GM06990 (cell line): ENCODE measurements around the gene TENT4B.

ENCODE experiments used
- DNase-seq: peaks from one replicate; pipeline ENCODE4 v3.0.0-alpha.2; 2011; ENCODE audit not compliant: insufficient read length; ENCODE audit errors: extremely low read depth
- H3K27me3 ChIP-seq: replicated peaks from 2 replicates; pipeline ENCODE4 v1.6.0; 2011; ENCODE audit warnings: low read length; ENCODE audit not compliant: control insufficient read depth, insufficient read depth
- H3K36me3 ChIP-seq: 2 replicates; pipeline ENCODE4 v1.5.1; 2011; ENCODE audit warnings: low read length; ENCODE audit not compliant: control insufficient read depth, insufficient read depth
- H3K4me3 ChIP-seq: replicated peaks from 2 replicates; pipeline ENCODE4 v1.5.1; 2011; ENCODE audit warnings: low read depth, mild to moderate bottlenecking, control low read depth, low read length
- TF ChIP-seq, protein P1 (sequence below): IDR thresholded peaks from 2 replicates; pipeline ENCODE4 v1.5.1; 2011; ENCODE audit warnings: low read length, control low read depth, mild to moderate bottlenecking, inconsistent platforms; ENCODE audit not compliant: insufficient read depth, poor library complexity, severe bottlenecking

The TENT4B gene

GRCh38 chr16:50278251-50278650 is 125.1 kb downstream of the TENT4B start:
- Histone ChIP-seq H3K4me3 (no peak overlapping the region), H3K27me3 (no peaks in the 10 kb centered on the region), H3K36me3 (peaks cover 3% of the 10 kb centered on the region)
- TF ChIP-seq, protein P1, sequence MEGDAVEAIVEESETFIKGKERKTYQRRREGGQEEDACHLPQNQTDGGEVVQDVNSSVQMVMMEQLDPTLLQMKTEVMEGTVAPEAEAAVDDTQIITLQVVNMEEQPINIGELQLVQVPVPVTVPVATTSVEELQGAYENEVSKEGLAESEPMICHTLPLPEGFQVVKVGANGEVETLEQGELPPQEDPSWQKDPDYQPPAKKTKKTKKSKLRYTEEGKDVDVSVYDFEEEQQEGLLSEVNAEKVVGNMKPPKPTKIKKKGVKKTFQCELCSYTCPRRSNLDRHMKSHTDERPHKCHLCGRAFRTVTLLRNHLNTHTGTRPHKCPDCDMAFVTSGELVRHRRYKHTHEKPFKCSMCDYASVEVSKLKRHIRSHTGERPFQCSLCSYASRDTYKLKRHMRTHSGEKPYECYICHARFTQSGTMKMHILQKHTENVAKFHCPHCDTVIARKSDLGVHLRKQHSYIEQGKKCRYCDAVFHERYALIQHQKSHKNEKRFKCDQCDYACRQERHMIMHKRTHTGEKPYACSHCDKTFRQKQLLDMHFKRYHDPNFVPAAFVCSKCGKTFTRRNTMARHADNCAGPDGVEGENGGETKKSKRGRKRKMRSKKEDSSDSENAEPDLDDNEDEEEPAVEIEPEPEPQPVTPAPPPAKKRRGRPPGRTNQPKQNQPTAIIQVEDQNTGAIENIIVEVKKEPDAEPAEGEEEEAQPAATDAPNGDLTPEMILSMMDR, result no peak
- DNase-seq, result no peak

- H3K36me3 ChIP-seq, result peaks cover 10% of the 10 kb centered on the region
- peak; percentile 4 for DNase-seq
- H3K4me3 ChIP-seq, result no peak overlapping the region
- TF ChIP-seq, protein P1, result no peak
- no peaks in the 10 kb centered on the region for H3K27me3 ChIP-seq
Observed at GRCh38 chr16:50279504-50279865, 126.4 kb downstream of the TENT4B start.

GRCh38 chr16:50280932-50281331 is 127.8 kb downstream of the TENT4B start:
- Histone ChIP-seq H3K36me3 (peaks cover 12% of the 10 kb centered on the region), H3K4me3 (no peak overlapping the region), H3K27me3 (no peaks in the 10 kb centered on the region)
- no peak for DNase-seq
- TF ChIP-seq, protein P1, result no peak
